ENCODE data around the gene TBC1D5. TPM values are rescaled to one million over a fixed set of nuclear protein-coding genes. Genes with fewer than 3 reads are reported as not detected.

TBC1D5 gene
- total RNA-seq, 1 experiment from 2014 or later, result 33.9 TPM

GRCh38 chr3:17443142-17443541 is 299.3 kb downstream of the TBC1D5 start (continued):
- no peak for TF ChIP-seq EZH2 (IDR thresholded peaks at IDR 0.05)

DNA sequence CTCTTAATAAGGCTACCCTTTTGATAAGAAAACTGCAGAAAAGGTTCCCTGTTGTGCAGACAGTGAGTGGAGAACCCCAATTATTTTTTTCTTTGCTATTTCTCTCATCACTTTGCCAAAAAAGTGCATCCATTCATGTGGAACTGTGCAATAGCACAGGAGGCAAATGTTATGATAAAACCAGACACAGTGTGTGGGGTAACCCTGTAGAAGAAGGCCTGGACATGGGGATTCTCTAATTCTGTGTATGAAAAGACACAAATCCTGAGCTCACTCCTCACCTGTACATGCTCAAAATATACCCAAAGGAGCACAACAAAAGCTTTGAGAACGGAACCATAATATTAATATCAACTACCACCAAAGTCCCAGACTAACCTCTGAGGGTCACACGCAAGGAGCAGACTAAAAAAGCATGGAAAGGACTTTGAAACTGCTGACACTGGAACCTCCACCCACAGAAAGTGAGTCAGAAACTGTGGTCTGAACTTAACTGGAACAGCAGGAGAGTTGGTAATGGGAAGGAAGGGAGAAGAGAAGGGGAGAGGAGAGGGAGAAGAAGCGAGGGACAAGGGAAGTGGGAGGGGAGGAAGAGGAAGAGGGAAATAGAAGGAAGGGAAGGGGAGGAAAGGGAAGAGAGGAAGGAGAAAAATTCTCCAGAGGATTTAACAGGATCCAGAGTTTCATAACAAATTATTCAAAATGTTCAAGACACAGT is 299.9 kb downstream of the TBC1D5 start:
- H3K36me3 ChIP-seq (ENCODE audit: control insufficient read depth in 1 of 2, insufficient read depth in 2 of 2, low read length in 2 of 2), result no peaks in the 10 kb centered on the region
- RAD21 ChIA-PET (ENCODE audit: low non-redundant PET in 1 of 2, low total read pairs in 2 of 2, uncharacterized antibody in 2 of 2, unreplicated experiment in 2 of 2), result no interaction called here
- no peak overlapping the region for H3K9ac ChIP-seq (ENCODE audit: low read length)
- H3K9me3 ChIP-seq (ENCODE audit: control insufficient read depth in 1 of 2, insufficient read depth in 1 of 2, low read depth in 1 of 2, low read length in 2 of 2), result no peaks in the 10 kb centered on the region
- no peak overlapping the region for H3K27ac ChIP-seq (ENCODE audit: low read depth, low read length)
- no TSS peak for BruUV-seq (replicated peaks)
- intact Hi-C loops (cut with micrococcal nuclease), result no loop called here
- CTCF ChIA-PET, result no interaction called here
- no peaks in the 10 kb centered on the region for H4K20me1 ChIP-seq (ENCODE audit: insufficient read depth)
- no peaks in the 10 kb centered on the region for H3K27me3 ChIP-seq (ENCODE audit: insufficient read depth, low read length)
- H3K79me2 ChIP-seq (ENCODE audit: insufficient read depth, low read length), result no peaks in the 10 kb centered on the region
- H3K4me3 ChIP-seq (replicated peaks in 1 of 2; ENCODE audit: low read depth in 1 of 2, low read length in 2 of 2), result no peak overlapping the region
- DNase-seq (ENCODE audit: low read depth, low spot score) (no peak), ATAC-seq (no peak)
- no peak overlapping the region for H2AFZ ChIP-seq (ENCODE audit: low read depth, low read length, poor library complexity, severe bottlenecking)
- no peaks in the 10 kb centered on the region for H3K4me1 ChIP-seq (ENCODE audit: control insufficient read depth in 1 of 2, insufficient read depth in 2 of 2, low read length in 2 of 2)
- TF ChIP-seq, protein P1, sequence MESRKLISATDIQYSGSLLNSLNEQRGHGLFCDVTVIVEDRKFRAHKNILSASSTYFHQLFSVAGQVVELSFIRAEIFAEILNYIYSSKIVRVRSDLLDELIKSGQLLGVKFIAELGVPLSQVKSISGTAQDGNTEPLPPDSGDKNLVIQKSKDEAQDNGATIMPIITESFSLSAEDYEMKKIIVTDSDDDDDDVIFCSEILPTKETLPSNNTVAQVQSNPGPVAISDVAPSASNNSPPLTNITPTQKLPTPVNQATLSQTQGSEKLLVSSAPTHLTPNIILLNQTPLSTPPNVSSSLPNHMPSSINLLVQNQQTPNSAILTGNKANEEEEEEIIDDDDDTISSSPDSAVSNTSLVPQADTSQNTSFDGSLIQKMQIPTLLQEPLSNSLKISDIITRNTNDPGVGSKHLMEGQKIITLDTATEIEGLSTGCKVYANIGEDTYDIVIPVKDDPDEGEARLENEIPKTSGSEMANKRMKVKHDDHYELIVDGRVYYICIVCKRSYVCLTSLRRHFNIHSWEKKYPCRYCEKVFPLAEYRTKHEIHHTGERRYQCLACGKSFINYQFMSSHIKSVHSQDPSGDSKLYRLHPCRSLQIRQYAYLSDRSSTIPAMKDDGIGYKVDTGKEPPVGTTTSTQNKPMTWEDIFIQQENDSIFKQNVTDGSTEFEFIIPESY (IDR thresholded peaks at IDR 0.05; ENCODE audit: extremely low read depth, insufficient replicate concordance, low read length), result no peak
- TF ChIP-seq CEBPB (IDR thresholded peaks at IDR 0.05; ENCODE audit: low read depth), result no peak
- TF ChIP-seq ZFX (IDR thresholded peaks at IDR 0.05), result no peak
- no peak for TF ChIP-seq RAD21 (IDR thresholded peaks at IDR 0.05; ENCODE audit: low read depth)
- POLR2A ChIA-PET, result no interaction called here
- H3K4me2 ChIP-seq (ENCODE audit: low read length), result no peak overlapping the region
- no peaks in the 10 kb centered on the region for H3K9me2 ChIP-seq (ENCODE audit: insufficient read depth)

DNA sequence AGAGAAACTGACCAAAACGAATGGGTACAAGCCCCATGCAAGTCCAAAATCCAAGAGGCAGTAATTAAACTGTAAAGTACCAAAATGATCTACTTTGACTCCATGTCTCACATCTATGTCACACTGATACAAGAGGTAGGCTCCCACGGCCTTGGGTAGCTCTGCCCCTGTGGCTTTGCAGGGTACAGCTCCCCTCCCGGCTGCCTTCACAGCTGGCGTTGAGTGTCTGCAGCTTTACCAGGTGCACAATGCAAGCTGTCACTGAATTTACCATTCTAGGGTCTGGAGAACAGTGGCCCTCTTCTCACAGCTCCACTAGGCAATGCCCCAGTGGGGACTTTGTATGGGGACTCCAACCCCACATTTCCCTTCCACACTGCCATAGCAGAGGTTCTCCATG is 308.6 kb downstream of the TBC1D5 start:
- Histone ChIP-seq H3K4me3 (replicated peaks in 1 of 2; ENCODE audit: low read depth in 1 of 2, low read length in 2 of 2) (no peak overlapping the region), H3K79me2 (ENCODE audit: insufficient read depth, low read length) (no peaks in the 10 kb centered on the region), H3K4me2 (ENCODE audit: low read length) (no peak overlapping the region), H3K9ac (ENCODE audit: low read length) (no peak overlapping the region), H4K20me1 (ENCODE audit: insufficient read depth) (no peaks in the 10 kb centered on the region), H3K4me1 (ENCODE audit: control insufficient read depth in 1 of 2, insufficient read depth in 2 of 2, low read length in 2 of 2) (no peaks in the 10 kb centered on the region), H3K9me2 (ENCODE audit: insufficient read depth) (no peaks in the 10 kb centered on the region), H3K27me3 (ENCODE audit: insufficient read depth, low read length) (no peaks in the 10 kb centered on the region), H2AFZ (ENCODE audit: low read depth, low read length, poor library complexity, severe bottlenecking) (no peak overlapping the region), H3K9me3 (ENCODE audit: control insufficient read depth in 1 of 2, insufficient read depth in 1 of 2, low read depth in 1 of 2, low read length in 2 of 2) (no peaks in the 10 kb centered on the region), H3K27ac (ENCODE audit: low read depth, low read length) (no peak overlapping the region), H3K36me3 (ENCODE audit: control insufficient read depth in 1 of 2, insufficient read depth in 2 of 2, low read length in 2 of 2) (no peaks in the 10 kb centered on the region)
- intact Hi-C loops (cut with micrococcal nuclease), result no loop called here
- BruUV-seq (replicated peaks), result no TSS peak
- ChIA-PET CTCF (no interaction called here), RAD21 (ENCODE audit: low non-redundant PET in 1 of 2, low total read pairs in 2 of 2, uncharacterized antibody in 2 of 2, unreplicated experiment in 2 of 2) (no interaction called here), POLR2A (no interaction called here)
- TF ChIP-seq ATF3 (IDR thresholded peaks at IDR 0.05), result no peak
- TF ChIP-seq, protein P1 (IDR thresholded peaks at IDR 0.05; ENCODE audit: extremely low read depth, insufficient replicate concordance, low read length), result no peak
- no peak for TF ChIP-seq YY1 (IDR thresholded peaks at IDR 0.05; ENCODE audit: extremely low read depth, insufficient replicate concordance, low read depth, low read length)
- TF ChIP-seq CTCF (IDR thresholded peaks at IDR 0.05 in 2 of 3, conservative IDR thresholded peaks at IDR 0.05 in 1 of 3; ENCODE audit: borderline replicate concordance in 1 of 3, insufficient read depth in 1 of 3, low read depth in 2 of 3, low read length in 2 of 3), result no peak
- no peak for TF ChIP-seq SIN3A (IDR thresholded peaks at IDR 0.05; ENCODE audit: low read depth)
- no peak for TF ChIP-seq EGR1 (IDR thresholded peaks at IDR 0.05; ENCODE audit: low read depth)
- DNase-seq (ENCODE audit: low read depth, low spot score), result no peak
- ATAC-seq, result no peak

Measured in HCT116 (cell line).